ENCODE data around the gene ROBO2.

- TF ChIP-seq SMC3 (IDR thresholded peaks at IDR 0.05; ENCODE audit: low read depth, low read length) (no peak), FOXJ3 (CRISPR knock-in tag; IDR thresholded peaks at IDR 0.05) (no peak), TEAD4 (IDR thresholded peaks at IDR 0.05; ENCODE audit: borderline replicate concordance, insufficient read depth) (no peak), CHD2 (IDR thresholded peaks at IDR 0.05; ENCODE audit: low read length, partially characterized antibody) (no peak), POLR2AphosphoS5 (IDR thresholded peaks at IDR 0.05; ENCODE audit: low read depth, low read length) (no peak), SIN3A (IDR thresholded peaks at IDR 0.05; ENCODE audit: borderline replicate concordance, low read depth, low read length) (no peak), MAX (IDR thresholded peaks at IDR 0.05; ENCODE audit: low read depth) (no peak), TAF1 (IDR thresholded peaks at IDR 0.05; ENCODE audit: borderline replicate concordance, low read depth, low read length) (no peak), CTCF (IDR thresholded peaks at IDR 0.05) (no peak), GABPA (IDR thresholded peaks at IDR 0.05; ENCODE audit: low read depth) (no peak), NFIC (IDR thresholded peaks at IDR 0.05; ENCODE audit: borderline replicate concordance) (no peak)
- TF ChIP-seq, protein P1, sequence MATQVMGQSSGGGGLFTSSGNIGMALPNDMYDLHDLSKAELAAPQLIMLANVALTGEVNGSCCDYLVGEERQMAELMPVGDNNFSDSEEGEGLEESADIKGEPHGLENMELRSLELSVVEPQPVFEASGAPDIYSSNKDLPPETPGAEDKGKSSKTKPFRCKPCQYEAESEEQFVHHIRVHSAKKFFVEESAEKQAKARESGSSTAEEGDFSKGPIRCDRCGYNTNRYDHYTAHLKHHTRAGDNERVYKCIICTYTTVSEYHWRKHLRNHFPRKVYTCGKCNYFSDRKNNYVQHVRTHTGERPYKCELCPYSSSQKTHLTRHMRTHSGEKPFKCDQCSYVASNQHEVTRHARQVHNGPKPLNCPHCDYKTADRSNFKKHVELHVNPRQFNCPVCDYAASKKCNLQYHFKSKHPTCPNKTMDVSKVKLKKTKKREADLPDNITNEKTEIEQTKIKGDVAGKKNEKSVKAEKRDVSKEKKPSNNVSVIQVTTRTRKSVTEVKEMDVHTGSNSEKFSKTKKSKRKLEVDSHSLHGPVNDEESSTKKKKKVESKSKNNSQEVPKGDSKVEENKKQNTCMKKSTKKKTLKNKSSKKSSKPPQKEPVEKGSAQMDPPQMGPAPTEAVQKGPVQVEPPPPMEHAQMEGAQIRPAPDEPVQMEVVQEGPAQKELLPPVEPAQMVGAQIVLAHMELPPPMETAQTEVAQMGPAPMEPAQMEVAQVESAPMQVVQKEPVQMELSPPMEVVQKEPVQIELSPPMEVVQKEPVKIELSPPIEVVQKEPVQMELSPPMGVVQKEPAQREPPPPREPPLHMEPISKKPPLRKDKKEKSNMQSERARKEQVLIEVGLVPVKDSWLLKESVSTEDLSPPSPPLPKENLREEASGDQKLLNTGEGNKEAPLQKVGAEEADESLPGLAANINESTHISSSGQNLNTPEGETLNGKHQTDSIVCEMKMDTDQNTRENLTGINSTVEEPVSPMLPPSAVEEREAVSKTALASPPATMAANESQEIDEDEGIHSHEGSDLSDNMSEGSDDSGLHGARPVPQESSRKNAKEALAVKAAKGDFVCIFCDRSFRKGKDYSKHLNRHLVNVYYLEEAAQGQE (IDR thresholded peaks at IDR 0.05; ENCODE audit: low read depth, low read length) = no peak
These were observed 156.1 kb downstream of the ROBO2 start for GRCh38 chr3:77195766-77196545.

Data from SK-N-SH (cell line).